HEK293 (cell line): Measurements from ENCODE around the gene SERTAD2.
A peak's percentile ranks its signal among the peaks of the same experiment; 100 is the strongest.

Experiments
- CTCF ChIA-PET: fragments of 350-600 bp; formaldehyde crosslinking; extraction: SDS; loops from one replicate; lab custom pipeline; 2021; ENCODE audit warnings: antibody characterized with exemption; lab: Yijun Ruan, JAX
- POLR2A ChIA-PET: fragments of 300-600 bp; formaldehyde crosslinking; extraction: SDS; loops from one replicate; lab custom pipeline; 2020; ENCODE audit warnings: antibody characterized with exemption, inconsistent platforms; lab: Yijun Ruan, JAX
- H3K27ac ChIP-seq: fragments of 200-500 bp; sonication (Bioruptor generic); 2 replicates; pipeline ENCODE4 v1.5.1; 2014; ENCODE audit warnings: low read depth, low read length, control low read depth, inconsistent platforms; ENCODE audit errors: extremely low read depth
- H3K36me3 ChIP-seq, 2 experiments: fragments of 200-500 bp in 1 of 2; sonication (Bioruptor generic) in 1 of 2; 1 replicate in 1 of 2; 2 replicates in 1 of 2; pipeline ENCODE4 v1.5.1; 2014 to 2017; ENCODE audit warnings: inconsistent platforms in 2 of 2, low read length in 2 of 2; ENCODE audit not compliant: control insufficient read depth in 2 of 2, insufficient read depth in 1 of 2
- H3K4me1 ChIP-seq: fragments of 200-500 bp; sonication (Bioruptor generic); 2 replicates; pipeline ENCODE4 v1.5.1; 2014; ENCODE audit warnings: mild to moderate bottlenecking, low read length, inconsistent platforms; ENCODE audit not compliant: control insufficient read depth, insufficient read depth
- H3K4me3 ChIP-seq: 2 replicates; pipeline ENCODE4 v1.5.1; 2011; ENCODE audit warnings: low read depth, mild to moderate bottlenecking, control low read depth, low read length, moderate library complexity
- H3K9me3 ChIP-seq: fragments of 200-500 bp; sonication (Bioruptor generic); 2 replicates; pipeline ENCODE4 v1.5.1; 2014; ENCODE audit warnings: low read depth, low read length, inconsistent platforms; ENCODE audit not compliant: control insufficient read depth, insufficient read depth
- BCL11B ChIP-seq: fragments of 450-650 bp; formaldehyde crosslinking; IDR thresholded peaks from 2 replicates; pipeline ENCODE4 v1.5.1; 2016; ENCODE audit warnings: low read depth, missing biosample characterization, missing genetic modification characterization
- FEZF1 ChIP-seq: fragments of 450-650 bp; formaldehyde crosslinking; IDR thresholded peaks from 2 replicates; pipeline ENCODE4 v1.5.1; 2016; ENCODE audit warnings: missing biosample characterization, missing genetic modification characterization
- KLF16 ChIP-seq: fragments of 450-650 bp; formaldehyde crosslinking; IDR thresholded peaks from 2 replicates; pipeline ENCODE4 v1.5.1; 2017; ENCODE audit warnings: missing biosample characterization, missing genetic modification characterization
- OSR2 ChIP-seq: fragments of 450-650 bp; formaldehyde crosslinking; IDR thresholded peaks from 2 replicates; pipeline ENCODE4 v1.5.1; 2016; ENCODE audit warnings: missing biosample characterization, missing genetic modification characterization
- PRDM1 ChIP-seq: fragments of 450-650 bp; formaldehyde crosslinking; IDR thresholded peaks from 2 replicates; pipeline ENCODE4; 2016; ENCODE audit warnings: missing biosample characterization, missing genetic modification characterization
- SCRT1 ChIP-seq: fragments of 450-650 bp; formaldehyde crosslinking; IDR thresholded peaks from 2 replicates; pipeline ENCODE4 v1.5.1; 2016; ENCODE audit warnings: missing biosample characterization, missing genetic modification characterization, borderline replicate concordance
- SCRT2 ChIP-seq: fragments of 450-650 bp; formaldehyde crosslinking; IDR thresholded peaks from 2 replicates; pipeline ENCODE4 v1.5.1; 2016; ENCODE audit warnings: missing biosample characterization, missing genetic modification characterization
- TRIM28 ChIP-seq: IDR thresholded peaks from 2 replicates; pipeline ENCODE4 v1.6.1; 2011; ENCODE audit warnings: low read length, control low read depth, borderline replicate concordance
- WT1 ChIP-seq: fragments of 450-650 bp; formaldehyde crosslinking; IDR thresholded peaks from 2 replicates; pipeline ENCODE4 v1.5.1; 2016; ENCODE audit warnings: missing biosample characterization, missing genetic modification characterization
- ZBTB6 ChIP-seq: fragments of 450-650 bp; formaldehyde crosslinking; IDR thresholded peaks from 2 replicates; pipeline ENCODE4 v1.5.1; 2017; ENCODE audit warnings: missing biosample characterization, missing genetic modification characterization
- ZNF140 ChIP-seq: fragments of 450-650 bp; formaldehyde crosslinking; IDR thresholded peaks from 2 replicates; pipeline ENCODE4 v1.5.1; 2016; ENCODE audit warnings: missing biosample characterization, missing genetic modification characterization
- ZNF157 ChIP-seq: fragments of 450-650 bp; formaldehyde crosslinking; IDR thresholded peaks from 2 replicates; pipeline ENCODE4 v1.5.1; 2016; ENCODE audit warnings: missing biosample characterization, missing genetic modification characterization
- ZNF16 ChIP-seq: fragments of 450-650 bp; formaldehyde crosslinking; IDR thresholded peaks from 2 replicates; pipeline ENCODE4 v1.5.1; 2016; ENCODE audit warnings: low read depth, missing biosample characterization, missing genetic modification characterization
- ZNF202 ChIP-seq: fragments of 450-650 bp; formaldehyde crosslinking; IDR thresholded peaks from 2 replicates; pipeline ENCODE4 v1.5.1; 2016; ENCODE audit warnings: missing biosample characterization, missing genetic modification characterization, borderline replicate concordance
- ZNF248 ChIP-seq: fragments of 450-650 bp; formaldehyde crosslinking; IDR thresholded peaks from 2 replicates; pipeline ENCODE4 v1.5.1; 2017; ENCODE audit warnings: missing biosample characterization, missing genetic modification characterization
- ZNF26 ChIP-seq: fragments of 450-650 bp; formaldehyde crosslinking; IDR thresholded peaks from 2 replicates; pipeline ENCODE4 v1.5.1; 2016; ENCODE audit warnings: missing biosample characterization, missing genetic modification characterization
- ZNF335 ChIP-seq: fragments of 450-650 bp; formaldehyde crosslinking; conservative IDR thresholded peaks from 2 replicates; pipeline ENCODE4 v1.5.1; 2016; ENCODE audit warnings: missing biosample characterization, missing genetic modification characterization
- ZNF354C ChIP-seq: fragments of 450-650 bp; formaldehyde crosslinking; IDR thresholded peaks from 2 replicates; pipeline ENCODE4 v1.5.1; 2016; ENCODE audit warnings: missing biosample characterization, missing genetic modification characterization, low read depth, borderline replicate concordance
- ZNF629 ChIP-seq: fragments of 450-650 bp; formaldehyde crosslinking; IDR thresholded peaks from 2 replicates; pipeline ENCODE4 v1.5.1; 2017; ENCODE audit warnings: missing biosample characterization, missing genetic modification characterization
- ZNF660 ChIP-seq: fragments of 450-650 bp; IDR thresholded peaks from 2 replicates; pipeline ENCODE4 v1.5.1; 2018; ENCODE audit warnings: missing biosample characterization, mild to moderate bottlenecking, missing genetic modification characterization
- ZNF843 ChIP-seq: fragments of 450-650 bp; formaldehyde crosslinking; IDR thresholded peaks from 2 replicates; pipeline ENCODE4 v1.5.1; 2016; ENCODE audit warnings: missing biosample characterization, missing genetic modification characterization
- ZXDB ChIP-seq: fragments of 450-650 bp; formaldehyde crosslinking; IDR thresholded peaks from 2 replicates; pipeline ENCODE4 v1.5.1; 2016; ENCODE audit warnings: missing biosample characterization, missing genetic modification characterization
- TF ChIP-seq, protein P1 (sequence below): fragments of 450-650 bp; formaldehyde crosslinking; IDR thresholded peaks from 2 replicates; pipeline ENCODE4 v1.5.1; 2017; ENCODE audit warnings: missing biosample characterization, missing genetic modification characterization

Gene SERTAD2

DNA sequence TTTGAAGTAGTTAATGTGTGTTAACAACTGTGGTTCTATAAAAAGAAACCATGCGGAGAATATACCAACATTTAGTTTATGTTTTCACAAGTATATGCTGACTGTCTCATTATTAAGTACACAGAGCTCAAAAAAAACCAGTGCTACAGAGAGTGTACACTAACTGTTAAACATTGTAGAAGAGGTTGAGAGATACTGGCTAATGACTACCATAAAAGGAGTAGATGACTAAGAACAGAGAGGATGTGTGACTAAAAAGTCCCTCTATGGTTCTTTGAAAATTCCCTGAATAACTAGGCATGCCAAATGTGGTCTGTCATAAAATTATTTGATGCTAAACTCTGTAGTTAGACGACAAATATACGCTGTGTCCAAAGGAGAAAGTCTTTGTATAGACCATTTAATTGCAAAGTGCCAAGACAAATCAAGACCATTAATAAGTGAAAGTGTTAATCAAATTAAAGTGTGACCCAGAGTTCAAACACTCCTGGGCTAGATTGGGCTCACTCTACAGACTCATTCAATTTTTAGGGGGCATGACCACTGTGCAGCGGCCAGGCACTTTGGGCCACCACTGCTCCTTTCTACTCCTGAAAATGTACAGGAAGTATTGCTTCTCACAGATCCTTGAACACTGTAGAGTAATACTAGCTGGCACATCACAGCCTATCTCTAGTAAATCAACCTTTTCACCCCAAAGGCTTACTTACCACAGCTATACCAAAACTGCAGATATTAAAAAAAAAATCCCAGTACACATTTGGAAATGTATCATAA is 45.1 kb upstream of the SERTAD2 start:
- Histone ChIP-seq H3K4me3 (no peak overlapping the region), H3K36me3 (no peaks in the 10 kb centered on the region)
- ChIA-PET CTCF (no interaction called here), POLR2A (no interaction called here)
- no peak for TF ChIP-seq ZNF140 (tag by site-specific recombination)
- peak; percentile 48; the same call in 1 of the 2 replicates for TF ChIP-seq TRIM28
- TF ChIP-seq, all 188 proteins: peak for 1
- Histone ChIP-seq H3K9me3 (no peaks in the 10 kb centered on the region), H3K4me1 (peaks cover 31% of the 10 kb centered on the region), H3K27ac (no peak overlapping the region; the same call in 1 of the 2 replicates)

DNA sequence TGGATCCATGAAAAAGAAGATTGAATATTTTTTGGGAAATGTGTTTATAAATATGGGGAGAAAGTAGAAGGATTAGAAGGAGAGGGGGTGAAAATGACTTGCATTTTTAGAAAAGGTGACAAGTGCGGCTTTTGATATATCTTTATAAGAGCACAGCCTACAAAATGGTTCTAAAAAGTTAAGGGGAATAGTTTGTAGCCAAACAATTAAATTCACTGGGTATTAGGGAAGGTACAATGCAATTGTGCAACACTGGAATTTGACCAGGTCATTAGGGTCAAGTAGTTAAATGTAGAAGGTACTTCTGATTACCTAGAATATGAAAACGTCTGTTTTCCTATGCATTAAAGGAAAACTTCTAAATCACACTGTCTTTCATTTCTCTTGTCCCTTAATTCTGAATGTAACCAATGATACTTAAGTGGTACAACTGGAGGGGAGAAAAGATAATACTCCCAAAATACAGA is 44.5 kb upstream of the SERTAD2 start:
- no peaks in the 10 kb centered on the region for H3K36me3 ChIP-seq
- POLR2A ChIA-PET, result interaction anchor here (0.5 kb wide), 1 partner anchor 28 kb away, joined by 3 read pairs; no protein-coding TSS in a partner anchor
- no peak overlapping the region for H3K4me3 ChIP-seq
- no peak overlapping the region for H3K27ac ChIP-seq
- H3K4me1 ChIP-seq, result peaks cover 31% of the 10 kb centered on the region
- CTCF ChIA-PET, result interaction anchor here (0.7 kb wide), 1 partner anchor 10 kb away, joined by 3 read pairs; no protein-coding TSS in a partner anchor
- no peaks in the 10 kb centered on the region for H3K9me3 ChIP-seq
- TF ChIP-seq PRDM1, result peak; percentile 73
- no peak for TF ChIP-seq ZNF157 (tag by site-specific recombination)
- TF ChIP-seq ZNF335 (tag by site-specific recombination), result no peak

DNA sequence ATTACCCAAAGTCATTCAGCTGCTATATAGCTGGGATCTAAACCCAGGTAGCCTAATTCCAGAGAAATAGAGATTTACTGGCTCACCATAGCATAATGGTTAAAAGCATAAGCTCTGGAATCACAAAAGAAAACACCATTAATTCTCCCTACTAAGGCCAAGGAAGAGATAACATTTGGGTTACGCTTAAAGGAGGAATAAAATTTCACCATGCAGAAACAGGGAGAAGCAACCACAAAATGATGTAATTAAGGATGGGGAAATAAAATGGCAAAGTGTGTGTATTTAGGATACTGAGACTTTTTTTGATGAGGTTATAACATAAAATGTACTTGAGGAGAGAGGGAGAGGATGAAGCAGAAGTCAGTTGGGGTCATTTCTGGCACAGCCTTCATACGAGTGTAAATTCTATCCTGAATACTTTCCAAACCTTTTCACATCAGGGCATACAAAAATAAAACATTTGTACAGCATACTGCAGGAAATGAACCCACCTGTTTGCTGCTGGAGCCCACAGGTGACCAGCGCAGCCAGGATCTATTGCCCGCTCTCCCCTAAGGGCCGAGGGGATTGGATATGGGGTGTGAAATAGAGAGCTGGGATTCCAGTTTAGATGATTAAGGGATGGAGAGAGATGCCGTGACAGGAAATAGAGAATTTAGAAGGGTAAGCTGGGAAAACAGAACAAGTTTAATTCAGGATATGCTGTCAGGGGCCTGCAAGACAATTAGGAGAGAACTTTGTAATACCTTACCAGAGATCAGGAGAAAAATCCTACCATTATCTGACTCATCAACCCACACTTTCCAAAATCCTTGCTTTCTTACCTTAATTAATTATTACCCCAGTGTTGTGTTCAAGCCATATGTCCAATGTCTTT is 43.8 kb upstream of the SERTAD2 start:
- Histone ChIP-seq H3K36me3 (no peaks in the 10 kb centered on the region), H3K9me3 (no peaks in the 10 kb centered on the region), H3K4me1 (peaks cover 31% of the 10 kb centered on the region), H3K4me3 (no peak overlapping the region), H3K27ac (no peak overlapping the region)
- ChIA-PET CTCF (interaction anchor here (0.7 to 1.8 kb wide), 2 partner anchors 11 to 51 kb away, joined by 3 to 7 read pairs; no protein-coding TSS in a partner anchor), POLR2A (interaction anchor here (0.5 kb wide), 1 partner anchor 27 kb away, joined by 3 read pairs; no protein-coding TSS in a partner anchor)
- TF ChIP-seq ZNF16 (no peak), WT1 (tag by site-specific recombination) (peak; percentile 59), SCRT1 (tag by site-specific recombination) (peak; percentile 88), FEZF1 (peak; percentile 33; the same call in 1 of the 2 replicates), ZNF202 (tag by site-specific recombination) (no peak), ZNF629 (tag by site-specific recombination) (no peak), ZNF843 (tag by site-specific recombination) (peak; percentile 72), ZNF354C (tag by site-specific recombination) (no peak), ZNF660 (tag by site-specific recombination) (no peak), ZNF248 (tag by site-specific recombination) (no peak), ZXDB (peak; percentile 56), ZNF26 (tag by site-specific recombination) (no peak), ZBTB6 (tag by site-specific recombination) (no peak), SCRT2 (peak; percentile 85), TRIM28 (no peak), BCL11B (no peak), KLF16 (tag by site-specific recombination) (0 out of 2 replicates have a peak, but pooled peaks have one; percentile 46), OSR2 (tag by site-specific recombination) (peak; percentile 71; the same call in 1 of the 2 replicates)
- TF ChIP-seq, protein P1, sequence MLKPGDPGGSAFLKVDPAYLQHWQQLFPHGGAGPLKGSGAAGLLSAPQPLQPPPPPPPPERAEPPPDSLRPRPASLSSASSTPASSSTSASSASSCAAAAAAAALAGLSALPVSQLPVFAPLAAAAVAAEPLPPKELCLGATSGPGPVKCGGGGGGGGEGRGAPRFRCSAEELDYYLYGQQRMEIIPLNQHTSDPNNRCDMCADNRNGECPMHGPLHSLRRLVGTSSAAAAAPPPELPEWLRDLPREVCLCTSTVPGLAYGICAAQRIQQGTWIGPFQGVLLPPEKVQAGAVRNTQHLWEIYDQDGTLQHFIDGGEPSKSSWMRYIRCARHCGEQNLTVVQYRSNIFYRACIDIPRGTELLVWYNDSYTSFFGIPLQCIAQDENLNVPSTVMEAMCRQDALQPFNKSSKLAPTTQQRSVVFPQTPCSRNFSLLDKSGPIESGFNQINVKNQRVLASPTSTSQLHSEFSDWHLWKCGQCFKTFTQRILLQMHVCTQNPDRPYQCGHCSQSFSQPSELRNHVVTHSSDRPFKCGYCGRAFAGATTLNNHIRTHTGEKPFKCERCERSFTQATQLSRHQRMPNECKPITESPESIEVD (tag by site-specific recombination), result peak; percentile 60
